ENCODE measurements around the gene ADGRE2.

ADGRE2 gene

DNA sequence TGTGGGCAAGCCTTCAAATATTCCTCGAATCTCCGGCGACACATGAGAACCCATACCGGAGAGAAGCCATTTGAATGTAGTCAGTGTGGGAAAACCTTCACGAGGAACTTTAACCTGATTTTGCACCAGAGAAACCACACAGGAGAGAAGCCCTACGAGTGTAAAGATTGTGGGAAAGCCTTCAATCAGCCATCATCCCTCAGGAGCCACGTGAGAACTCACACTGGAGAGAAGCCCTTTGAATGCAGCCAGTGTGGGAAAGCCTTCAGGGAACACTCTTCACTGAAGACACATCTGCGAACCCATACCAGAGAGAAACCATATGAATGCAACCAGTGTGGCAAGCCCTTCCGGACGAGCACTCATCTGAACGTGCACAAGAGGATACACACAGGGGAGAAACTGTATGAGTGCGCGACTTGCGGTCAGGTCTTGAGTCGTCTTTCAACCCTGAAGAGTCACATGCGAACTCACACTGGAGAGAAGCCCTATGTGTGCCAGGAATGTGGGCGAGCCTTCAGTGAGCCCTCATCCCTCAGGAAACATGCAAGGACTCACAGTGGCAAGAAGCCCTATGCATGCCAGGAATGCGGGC is 59.7 kb downstream of the ADGRE2 start:
- no peak for DNase-seq (ENCODE audit: insufficient read length, low spot score)
- TF ChIP-seq, protein P1, sequence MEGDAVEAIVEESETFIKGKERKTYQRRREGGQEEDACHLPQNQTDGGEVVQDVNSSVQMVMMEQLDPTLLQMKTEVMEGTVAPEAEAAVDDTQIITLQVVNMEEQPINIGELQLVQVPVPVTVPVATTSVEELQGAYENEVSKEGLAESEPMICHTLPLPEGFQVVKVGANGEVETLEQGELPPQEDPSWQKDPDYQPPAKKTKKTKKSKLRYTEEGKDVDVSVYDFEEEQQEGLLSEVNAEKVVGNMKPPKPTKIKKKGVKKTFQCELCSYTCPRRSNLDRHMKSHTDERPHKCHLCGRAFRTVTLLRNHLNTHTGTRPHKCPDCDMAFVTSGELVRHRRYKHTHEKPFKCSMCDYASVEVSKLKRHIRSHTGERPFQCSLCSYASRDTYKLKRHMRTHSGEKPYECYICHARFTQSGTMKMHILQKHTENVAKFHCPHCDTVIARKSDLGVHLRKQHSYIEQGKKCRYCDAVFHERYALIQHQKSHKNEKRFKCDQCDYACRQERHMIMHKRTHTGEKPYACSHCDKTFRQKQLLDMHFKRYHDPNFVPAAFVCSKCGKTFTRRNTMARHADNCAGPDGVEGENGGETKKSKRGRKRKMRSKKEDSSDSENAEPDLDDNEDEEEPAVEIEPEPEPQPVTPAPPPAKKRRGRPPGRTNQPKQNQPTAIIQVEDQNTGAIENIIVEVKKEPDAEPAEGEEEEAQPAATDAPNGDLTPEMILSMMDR (IDR thresholded peaks at IDR 0.05; ENCODE audit: insufficient read depth, missing control alignments), result no peak

DNA sequence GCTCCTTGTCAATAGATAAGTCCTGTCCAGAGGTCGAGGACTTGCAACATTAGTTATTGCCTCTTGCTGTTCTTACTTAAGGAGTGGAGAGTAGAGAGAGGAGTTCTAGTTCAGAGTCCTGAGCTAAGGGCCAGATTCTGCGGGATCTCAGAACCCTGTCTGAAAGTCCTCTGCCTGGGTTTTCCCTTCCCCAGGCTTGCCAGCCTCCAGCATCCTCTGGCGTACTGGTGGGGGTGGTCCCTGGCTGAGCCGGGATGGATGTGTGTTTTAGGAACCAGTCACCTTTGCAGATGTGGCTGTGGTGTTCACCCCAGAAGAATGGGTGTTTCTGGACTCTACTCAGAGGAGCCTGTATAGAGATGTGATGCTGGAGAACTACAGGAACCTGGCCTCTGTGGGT is 62.5 kb downstream of the ADGRE2 start:
- DNase-seq (ENCODE audit: insufficient read length, low spot score) (no peak), FAIRE-seq (no peak)
- TF ChIP-seq, protein P1 (IDR thresholded peaks at IDR 0.05; ENCODE audit: insufficient read depth, missing control alignments), result no peak

More for the DNA sequence above, 59.7 kb downstream of the ADGRE2 start:
- no peak for FAIRE-seq

DNA sequence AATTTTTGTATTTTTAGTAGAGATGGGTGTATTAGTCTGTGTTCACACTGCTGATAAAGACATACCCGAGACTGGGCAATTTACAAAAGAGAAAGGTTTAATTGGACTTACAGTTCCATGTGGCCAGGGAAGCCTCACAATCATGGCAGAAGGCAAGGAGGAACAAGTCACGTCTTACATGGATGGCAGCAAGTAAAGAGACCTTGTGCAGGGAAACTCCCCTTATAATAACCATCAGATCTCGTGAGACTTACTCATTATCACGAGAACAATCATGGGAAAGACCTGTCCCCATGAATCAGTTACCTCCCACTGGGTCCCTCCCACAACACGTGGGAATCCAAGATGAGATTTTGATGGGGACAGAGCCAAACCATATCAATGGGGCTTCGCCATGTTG is 73.9 kb downstream of the ADGRE2 start:
- TF ChIP-seq, protein P1 (IDR thresholded peaks at IDR 0.05; ENCODE audit: insufficient read depth, missing control alignments), result no peak
- FAIRE-seq (no peak), DNase-seq (ENCODE audit: insufficient read length, low spot score) (no peak)

DNA sequence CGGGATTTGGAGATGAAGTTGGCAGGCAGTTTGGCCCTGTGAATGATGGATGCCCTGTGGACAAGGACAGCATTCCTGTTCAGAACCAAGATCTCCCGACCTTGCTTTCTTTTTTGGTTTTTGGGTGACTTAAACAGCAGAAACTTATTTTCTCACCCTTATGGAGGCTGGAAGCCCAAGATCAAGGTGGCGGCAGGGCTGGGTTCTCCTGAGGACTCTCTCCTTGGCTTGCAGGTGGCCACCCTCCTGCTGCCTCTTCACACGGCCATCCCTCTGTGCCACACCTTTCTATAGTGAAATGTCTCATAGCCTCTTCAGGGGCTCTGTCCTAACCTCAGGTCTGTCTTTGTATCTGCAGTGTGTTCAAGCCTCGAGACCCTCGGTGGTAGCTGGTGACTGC is 74.5 kb downstream of the ADGRE2 start:
- no peak for FAIRE-seq

DNA sequence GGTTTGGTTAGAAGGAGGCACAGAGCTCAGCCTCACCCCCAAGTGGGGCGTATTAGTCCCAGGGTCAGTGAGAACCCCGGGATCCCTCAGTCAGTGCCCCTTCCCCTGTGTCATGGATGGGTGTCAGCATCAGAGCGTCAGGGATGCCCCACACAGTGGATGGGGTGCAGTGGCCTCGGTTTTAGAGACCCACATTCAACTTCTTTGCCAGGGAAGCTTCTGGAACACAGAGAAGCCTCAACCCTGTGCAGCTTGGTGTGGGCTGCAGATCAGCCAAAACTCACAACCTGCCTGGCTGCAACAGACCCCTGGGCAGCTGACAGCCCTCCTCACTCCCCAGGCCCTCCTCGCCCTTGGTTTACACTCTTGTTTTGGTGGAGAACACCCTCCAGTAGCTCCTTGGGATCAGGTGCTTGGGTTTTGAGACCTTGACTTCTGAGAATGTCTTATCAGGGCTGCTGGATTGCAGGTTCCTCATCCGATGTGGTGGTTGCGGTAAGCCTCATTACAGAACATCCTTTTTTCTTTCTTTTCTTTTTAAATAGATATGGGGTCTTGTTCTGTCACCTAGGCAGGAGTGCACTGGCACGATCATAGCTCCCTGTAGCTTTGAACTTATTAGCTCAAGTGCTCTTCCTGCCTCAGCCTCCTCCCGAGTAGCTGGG is 77.5 kb downstream of the ADGRE2 start:
- DNase-seq (ENCODE audit: insufficient read length, low spot score) (no peak), FAIRE-seq (no peak)
- TF ChIP-seq, protein P1 (IDR thresholded peaks at IDR 0.05; ENCODE audit: insufficient read depth, missing control alignments), result no peak

More for the DNA sequence above, 74.5 kb downstream of the ADGRE2 start:
- no peak for DNase-seq (ENCODE audit: insufficient read length, low spot score)
- TF ChIP-seq, protein P1 (IDR thresholded peaks at IDR 0.05; ENCODE audit: insufficient read depth, missing control alignments), result no peak

DNA sequence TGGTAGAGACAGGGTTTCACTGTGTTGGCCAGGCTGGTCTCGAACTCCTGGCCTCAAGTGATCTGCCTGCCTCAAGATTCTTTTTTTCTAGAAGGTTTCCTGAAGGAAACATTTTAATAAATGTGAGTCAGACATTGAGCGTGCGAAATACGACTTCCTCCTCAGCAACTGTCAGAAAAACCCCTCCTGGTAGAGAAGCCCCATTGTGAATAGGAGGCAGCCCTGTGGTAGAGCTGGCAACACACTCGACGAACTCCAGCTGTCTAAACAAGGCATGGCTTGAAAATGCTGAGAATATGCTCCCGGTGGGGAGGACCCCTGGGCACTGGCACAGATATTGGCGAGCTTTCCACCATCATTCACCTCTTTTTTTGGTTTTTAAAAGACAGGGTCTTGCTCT is 78.7 kb downstream of the ADGRE2 start:
- no peak for DNase-seq (ENCODE audit: insufficient read length, low spot score)
- TF ChIP-seq, protein P1 (IDR thresholded peaks at IDR 0.05; ENCODE audit: insufficient read depth, missing control alignments), result no peak
- no peak for FAIRE-seq

DNA sequence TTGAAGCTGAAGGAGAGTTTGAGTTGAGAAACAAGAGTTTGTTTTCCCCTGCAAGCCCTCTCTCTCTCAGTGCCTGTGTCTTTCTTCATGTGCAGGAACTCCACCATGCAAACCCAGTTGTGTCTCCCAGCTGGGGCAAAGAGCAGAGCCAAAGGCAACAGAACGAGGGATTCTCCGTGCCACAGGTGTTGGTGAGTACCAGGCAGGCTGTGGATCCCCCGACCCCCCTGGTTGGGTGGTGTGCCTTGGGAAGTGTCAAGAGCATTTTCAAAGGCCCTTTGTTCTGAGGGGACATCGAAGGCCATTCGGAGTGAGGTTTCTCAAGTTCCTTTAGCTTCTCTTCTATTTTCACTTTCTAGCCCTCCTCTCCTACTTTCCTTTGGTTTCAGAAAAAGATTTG is 82.9 kb downstream of the ADGRE2 start:
- no peak for FAIRE-seq
- TF ChIP-seq, protein P1 (IDR thresholded peaks at IDR 0.05; ENCODE audit: insufficient read depth, missing control alignments), result no peak
- no peak for DNase-seq (ENCODE audit: insufficient read length, low spot score)

Data from D721Med (cell line).